Osteoblast (primary cell): ENCODE results near the gene SATB1. TPM values are rescaled to one million over a fixed set of nuclear protein-coding genes. Genes with fewer than 3 reads are reported as not detected.

Experiments
- DNase-seq: peaks from one replicate; pipeline ENCODE4 v3.0.0; 2011; ENCODE audit warnings: low spot score, mixed read lengths; ENCODE audit not compliant: insufficient read length; ENCODE audit errors: missing footprints
- H2AFZ ChIP-seq: 2 replicates; pipeline ENCODE4 v1.6.0; 2011; ENCODE audit warnings: mild to moderate bottlenecking, low read length
- H3K27ac ChIP-seq: 2 replicates; pipeline ENCODE4 v1.5.1; 2011; ENCODE audit warnings: mild to moderate bottlenecking, low read depth, low read length, moderate library complexity
- H3K27me3 ChIP-seq: 2 replicates; pipeline ENCODE4 v1.6.0; 2012; ENCODE audit warnings: mild to moderate bottlenecking, control low read depth, inconsistent platforms, low read length, moderate library complexity; ENCODE audit not compliant: insufficient read depth
- H3K36me3 ChIP-seq: 2 replicates; pipeline ENCODE4 v1.5.1; 2011; ENCODE audit warnings: mild to moderate bottlenecking, low read length, control low read depth, moderate library complexity; ENCODE audit not compliant: insufficient read depth
- H3K4me1 ChIP-seq: 2 replicates; pipeline ENCODE4 v1.5.1; 2011; ENCODE audit warnings: mild to moderate bottlenecking, low read length, control low read depth, moderate library complexity; ENCODE audit not compliant: insufficient read depth
- H3K4me2 ChIP-seq: 2 replicates; pipeline ENCODE4 v1.6.0; 2011; ENCODE audit warnings: mild to moderate bottlenecking, low read length; ENCODE audit not compliant: insufficient read depth
- H3K4me3 ChIP-seq: fragments of 200-600 bp; sonication (generic); 3 replicates; pipeline ENCODE4 v1.5.1; 2012; ENCODE audit warnings: mild to moderate bottlenecking, low read length, inconsistent platforms; ENCODE audit not compliant: insufficient read depth
- H3K79me2 ChIP-seq: 2 replicates; pipeline ENCODE4 v1.6.0; 2012; ENCODE audit warnings: mild to moderate bottlenecking, low read length, control low read depth, inconsistent platforms; ENCODE audit not compliant: insufficient read depth
- H3K9me3 ChIP-seq: 2 replicates; pipeline ENCODE4 v1.5.1; 2011; ENCODE audit warnings: low read depth, low read length, control low read depth
- H4K20me1 ChIP-seq: 2 replicates; pipeline ENCODE4 v1.6.0; 2012; ENCODE audit warnings: mild to moderate bottlenecking, low read length, control low read depth; ENCODE audit not compliant: insufficient read depth
- CTCF ChIP-seq: IDR thresholded peaks from 2 replicates; pipeline ENCODE4 v1.5.1; 2011; ENCODE audit warnings: mild to moderate bottlenecking, low read depth, low read length, moderate library complexity; ENCODE audit errors: extremely low read depth
- total RNA-seq: library from RNA; depleted of rRNA; stranded (reverse); fragments of >200 nt; gene quantifications from 2 replicates; pipeline ENCODE4 v1.2.3, GENCODE V29; 2012

SATB1 gene
- 29.0 and 35.7 TPM in 2 replicates for total RNA-seq

GRCh38 chr3:18424729-18425640 is at the start of gene SATB1:
SATB1 (minus strand) TSS chr3:18425339; CDS start chr3:18420967, 4,372 bp downstream.
- Histone ChIP-seq H4K20me1 (no peaks in the 10 kb centered on the region), H3K9me3 (no peaks in the 10 kb centered on the region), H3K4me1 (no peaks in the 10 kb centered on the region), H3K79me2 (no peaks in the 10 kb centered on the region), H3K4me2 (peak within 1 kb of the TSS; percentile 97), H3K27me3 (peaks cover 9% of the 10 kb centered on the region), H2AFZ (peak within 1 kb of the TSS; percentile 92), H3K36me3 (no peaks in the 10 kb centered on the region), H3K27ac (no peak within 1 kb of the TSS), H3K4me3 (peak within 1 kb of the TSS; percentile 88)
- peak; percentile 69 for DNase-seq
- TF ChIP-seq CTCF = no peak

GRCh38 chr3:18474202-18474601 is 49.1 kb upstream of the SATB1 start:
- H3K27ac ChIP-seq = no peak overlapping the region
- H3K9me3 ChIP-seq = no peaks in the 10 kb centered on the region
- H3K4me3 ChIP-seq = no peak overlapping the region
- H2AFZ ChIP-seq = no peak overlapping the region
- no peak for TF ChIP-seq CTCF
- no peak overlapping the region for H3K4me2 ChIP-seq
- H3K27me3 ChIP-seq = no peaks in the 10 kb centered on the region
- no peaks in the 10 kb centered on the region for H3K36me3 ChIP-seq
- DNase-seq = no peak
- no peaks in the 10 kb centered on the region for H4K20me1 ChIP-seq
- H3K79me2 ChIP-seq = no peaks in the 10 kb centered on the region
- H3K4me1 ChIP-seq = no peaks in the 10 kb centered on the region

- Histone ChIP-seq H3K27ac (no peak overlapping the region), H3K79me2 (no peaks in the 10 kb centered on the region), H3K4me2 (no peak overlapping the region), H3K4me3 (no peak overlapping the region), H2AFZ (no peak overlapping the region), H3K4me1 (no peaks in the 10 kb centered on the region), H3K27me3 (no peaks in the 10 kb centered on the region), H3K36me3 (no peaks in the 10 kb centered on the region), H3K9me3 (no peaks in the 10 kb centered on the region), H4K20me1 (no peaks in the 10 kb centered on the region)
- no peak for DNase-seq
- TF ChIP-seq CTCF = no peak
These were observed 44.6 kb upstream of the SATB1 start for GRCh38 chr3:18469775-18470174.

- TF ChIP-seq CTCF = no peak
- Histone ChIP-seq H3K4me3 (no peak overlapping the region), H3K79me2 (no peaks in the 10 kb centered on the region), H3K27ac (no peak overlapping the region), H4K20me1 (no peaks in the 10 kb centered on the region), H3K36me3 (no peaks in the 10 kb centered on the region), H2AFZ (no peak overlapping the region), H3K4me2 (no peak overlapping the region), H3K4me1 (no peaks in the 10 kb centered on the region), H3K9me3 (no peaks in the 10 kb centered on the region), H3K27me3 (no peaks in the 10 kb centered on the region)
- no peak for DNase-seq
These were observed 41.0 kb upstream of the SATB1 start for GRCh38 chr3:18466136-18466535.
